OCI-LY7 (cell line): ENCODE data around the gene SLC25A40. TPM values are rescaled to one million over a fixed set of nuclear protein-coding genes. Genes with fewer than 3 reads are reported as not detected.

ENCODE experiments used
- BruUV-seq: library from RNA; stranded (reverse); fragments of 400-500 nt; replicated peaks from 2 replicates; lab custom pipeline; 2021; lab: Mats Ljungman, UMichigan
- CTCF ChIA-PET: fragments of 300-600 bp; sonication (Branson Sonifier 250); formaldehyde crosslinking; loops from one replicate; lab custom pipeline; 2022; ENCODE audit warnings: antibody characterized with exemption; ENCODE audit not compliant: unreplicated experiment; lab: Charles Lee
- POLR2A ChIA-PET: fragments of 300-600 bp; sonication (Branson Sonifier 250); formaldehyde crosslinking; loops from one replicate; lab custom pipeline; 2022; ENCODE audit warnings: antibody characterized with exemption; lab: Charles Lee
- DNase-seq: peaks from one replicate; pipeline ENCODE4 v3.0.0-alpha.2; 2015; ENCODE audit warnings: low spot score
- H2AFZ ChIP-seq: fragments of 200-600 bp; sonication (generic), shearing (Covaris generic); 2 replicates; pipeline ENCODE4 v1.6.1; 2014; ENCODE audit warnings: mild to moderate bottlenecking, antibody characterized with exemption, low read length, moderate library complexity
- H3K27ac ChIP-seq: fragments of 200-600 bp; sonication (generic); 2 replicates; pipeline ENCODE4 v1.5.1; 2014; ENCODE audit warnings: mixed run types, low read depth, mild to moderate bottlenecking, moderate library complexity, low read length, inconsistent platforms; ENCODE audit not compliant: poor library complexity, severe bottlenecking
- H3K36me3 ChIP-seq: fragments of 200-600 bp; sonication (generic); 2 replicates; pipeline ENCODE4 v1.6.1; 2014; ENCODE audit warnings: mild to moderate bottlenecking, antibody characterized with exemption, low read length, moderate library complexity, mixed read lengths; ENCODE audit not compliant: insufficient read depth
- H3K4me1 ChIP-seq: fragments of 200-600 bp; sonication (generic); 2 replicates; pipeline ENCODE4 v1.5.1; 2014; ENCODE audit warnings: mild to moderate bottlenecking, low read length; ENCODE audit not compliant: insufficient read depth, poor library complexity, severe bottlenecking
- H3K4me2 ChIP-seq: fragments of 200-600 bp; sonication (generic); 2 replicates; pipeline ENCODE4 v1.6.1; 2014; ENCODE audit warnings: mild to moderate bottlenecking, low read length
- H3K4me3 ChIP-seq: fragments of 200-600 bp; sonication (generic); 2 replicates; pipeline ENCODE4 v1.5.1; 2014; ENCODE audit warnings: mild to moderate bottlenecking, low read depth, low read length; ENCODE audit not compliant: poor library complexity, severe bottlenecking
- H3K79me2 ChIP-seq: fragments of 200-600 bp; sonication (generic); 2 replicates; pipeline ENCODE4 v1.6.1; 2016; ENCODE audit warnings: low read depth, mild to moderate bottlenecking, low read length, moderate library complexity, mixed read lengths; ENCODE audit not compliant: insufficient read depth
- H3K9me2 ChIP-seq: fragments of 200-600 bp; sonication (generic); 2 replicates; pipeline ENCODE4 v1.6.1; 2016; ENCODE audit warnings: mild to moderate bottlenecking, low read length, mixed read lengths; ENCODE audit not compliant: insufficient read depth
- H3K9me3 ChIP-seq: fragments of 200-600 bp; sonication (generic); 2 replicates; pipeline ENCODE4 v1.6.1; 2014; ENCODE audit warnings: mild to moderate bottlenecking, mixed run types, low read length, mixed read lengths
- H4K20me1 ChIP-seq: fragments of 200-600 bp; sonication (generic); 2 replicates; pipeline ENCODE4 v1.6.1; 2014; ENCODE audit warnings: mild to moderate bottlenecking, antibody characterized with exemption, low read length, moderate library complexity, mixed read lengths; ENCODE audit not compliant: insufficient read depth
- EZH2phosphoT487 ChIP-seq: fragments of 200-600 bp; sonication (generic); IDR thresholded peaks from 2 replicates; pipeline ENCODE4 v1.6.1; 2018; ENCODE audit warnings: low read depth, borderline replicate concordance, mild to moderate bottlenecking, mixed run types, antibody characterized with exemption, low read length, moderate library complexity, mixed read lengths
- intact Hi-C: fragments of 100-400 bp; cut with micrococcal nuclease; formaldehyde crosslinking; loops from one replicate; pipeline ENCODE4 v1.10.0; 2022; ENCODE audit not compliant: unreplicated experiment
- total RNA-seq, 2 experiments: library from RNA; depleted of rRNA in 1 of 2; stranded (reverse); fragments of >200 nt in 1 of 2; shearing (Covaris generic) in 1 of 2; gene quantifications; 2 replicates each; pipeline ENCODE4 v1.2.3, GENCODE V29; 2014 to 2022
- TF ChIP-seq, protein P1 (sequence below): fragments of 200-600 bp; sonication (generic); conservative IDR thresholded peaks from 2 replicates; pipeline ENCODE4 v1.5.1; 2014; ENCODE audit warnings: mild to moderate bottlenecking, antibody characterized with exemption, low read length, moderate library complexity, mixed read lengths

The SLC25A40 gene
- total RNA-seq, 2 experiments from 2014 or later, result 21.0 to 53.6 TPM

DNA sequence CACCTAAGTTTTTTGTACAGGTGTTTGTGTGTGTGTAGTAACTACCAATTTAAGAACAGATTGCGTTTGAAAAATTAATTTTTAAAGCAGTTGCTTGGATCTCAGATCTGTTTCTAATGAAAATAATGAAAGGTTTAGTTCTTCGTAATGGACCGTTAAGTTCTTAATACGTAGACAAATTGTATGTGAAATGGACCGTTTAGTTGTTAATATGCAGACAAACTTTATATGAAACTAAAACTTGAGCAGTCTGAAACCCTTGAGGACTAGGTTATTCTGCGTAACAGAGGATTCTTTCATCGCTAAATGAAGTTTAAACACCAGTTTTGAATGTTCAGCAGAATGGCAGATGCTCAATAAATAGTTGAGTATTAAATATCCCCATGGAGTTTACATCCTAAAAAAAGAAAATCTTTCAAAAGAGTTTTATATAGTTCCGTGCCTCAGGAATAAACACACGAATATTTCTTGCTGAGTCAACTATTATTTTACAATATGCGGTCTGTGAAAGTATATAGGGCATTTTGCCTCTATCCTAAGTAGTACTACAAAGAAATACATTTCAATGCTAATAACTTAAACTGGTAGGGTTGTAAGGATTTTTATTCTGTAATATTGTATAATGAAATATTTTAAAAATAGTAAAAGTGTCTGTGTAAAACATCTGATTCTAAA is 1.3 kb upstream of the SLC25A40 start:
- no peak for TF ChIP-seq EZH2phosphoT487
- TF ChIP-seq, protein P1, sequence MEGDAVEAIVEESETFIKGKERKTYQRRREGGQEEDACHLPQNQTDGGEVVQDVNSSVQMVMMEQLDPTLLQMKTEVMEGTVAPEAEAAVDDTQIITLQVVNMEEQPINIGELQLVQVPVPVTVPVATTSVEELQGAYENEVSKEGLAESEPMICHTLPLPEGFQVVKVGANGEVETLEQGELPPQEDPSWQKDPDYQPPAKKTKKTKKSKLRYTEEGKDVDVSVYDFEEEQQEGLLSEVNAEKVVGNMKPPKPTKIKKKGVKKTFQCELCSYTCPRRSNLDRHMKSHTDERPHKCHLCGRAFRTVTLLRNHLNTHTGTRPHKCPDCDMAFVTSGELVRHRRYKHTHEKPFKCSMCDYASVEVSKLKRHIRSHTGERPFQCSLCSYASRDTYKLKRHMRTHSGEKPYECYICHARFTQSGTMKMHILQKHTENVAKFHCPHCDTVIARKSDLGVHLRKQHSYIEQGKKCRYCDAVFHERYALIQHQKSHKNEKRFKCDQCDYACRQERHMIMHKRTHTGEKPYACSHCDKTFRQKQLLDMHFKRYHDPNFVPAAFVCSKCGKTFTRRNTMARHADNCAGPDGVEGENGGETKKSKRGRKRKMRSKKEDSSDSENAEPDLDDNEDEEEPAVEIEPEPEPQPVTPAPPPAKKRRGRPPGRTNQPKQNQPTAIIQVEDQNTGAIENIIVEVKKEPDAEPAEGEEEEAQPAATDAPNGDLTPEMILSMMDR, result no peak
- Histone ChIP-seq H3K4me3 (peak overlapping the region; percentile 94), H3K79me2 (peaks cover 92% of the 10 kb centered on the region), H3K36me3 (peaks cover 67% of the 10 kb centered on the region), H2AFZ (peak overlapping the region; percentile 62; the same call in 1 of the 2 replicates), H4K20me1 (peaks cover 37% of the 10 kb centered on the region), H3K9me2 (no peaks in the 10 kb centered on the region), H3K27ac (peak overlapping the region; percentile 99), H3K9me3 (peaks cover 5% of the 10 kb centered on the region; the same call in 1 of the 2 replicates), H3K4me2 (peak overlapping the region; percentile 76), H3K4me1 (peaks cover 40% of the 10 kb centered on the region)
- ChIA-PET CTCF (no interaction called here), POLR2A (interaction anchor here (1.2 kb wide), 1 partner anchor 10 kb away, joined by 3 read pairs; no protein-coding TSS in a partner anchor)
- TSS peak; percentile 68 for BruUV-seq
- DNase-seq, result no peak
- intact Hi-C loops, result loop anchor here (2.0 to 5.0 kb wide), 2 partner anchors 341 to 720 kb away; no protein-coding TSS in a partner anchor

DNA sequence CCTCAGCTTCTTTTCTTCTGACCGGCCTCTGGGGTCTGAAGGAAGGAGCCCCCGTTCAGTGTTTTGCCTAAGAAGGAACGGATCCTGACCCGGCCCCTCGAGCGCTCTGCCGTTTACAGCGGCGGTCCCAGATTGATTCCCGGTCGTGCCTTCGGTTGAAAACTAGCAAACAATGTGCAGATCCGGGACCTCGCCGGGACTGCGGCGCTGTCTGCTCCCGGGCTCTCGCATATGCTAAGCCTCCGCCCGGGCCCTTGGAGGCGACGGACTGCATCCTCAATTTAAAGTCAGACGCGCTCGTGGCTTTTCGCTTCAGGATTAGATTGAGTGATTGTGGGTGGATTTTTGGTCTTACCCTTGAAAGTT is 692 bp upstream of the SLC25A40 start:
- H3K79me2 ChIP-seq, result peaks cover 92% of the 10 kb centered on the region
- peak overlapping the region; percentile 62; the same call in 1 of the 2 replicates for H2AFZ ChIP-seq
- POLR2A ChIA-PET, result interaction anchor here (1.1 kb wide), 1 partner anchor 57 kb away, joined by 4 read pairs; the partner anchor contains the start of gene ADAM22
- peak overlapping the region; percentile 99 for H3K27ac ChIP-seq
- peak overlapping the region; percentile 94 for H3K4me3 ChIP-seq
- H3K9me2 ChIP-seq, result no peaks in the 10 kb centered on the region
- intact Hi-C loops, result loop anchor here (1.0 to 5.0 kb wide), 5 partner anchors 57 to 720 kb away; partner anchors contain the start of genes ADAM22, CROT and TMEM243
- CTCF ChIA-PET, result no interaction called here
- BruUV-seq, result no TSS peak
- H3K9me3 ChIP-seq, result peaks cover 12% of the 10 kb centered on the region
- H3K4me2 ChIP-seq, result peak overlapping the region; percentile 76
- DNase-seq, result peak; percentile 72
- H3K36me3 ChIP-seq, result peaks cover 67% of the 10 kb centered on the region
- H4K20me1 ChIP-seq, result peaks cover 31% of the 10 kb centered on the region
- TF ChIP-seq, protein P1, result peak; percentile 36; the same call in 1 of the 2 replicates
- TF ChIP-seq EZH2phosphoT487, result no peak
- peaks cover 34% of the 10 kb centered on the region for H3K4me1 ChIP-seq
